ENCODE data around the gene ZNF335.

Gene ZNF335

GRCh38 chr20:45949542-45950329, 22.3 kb downstream of the ZNF335 start:
- DNase-seq: no peak

DNA sequence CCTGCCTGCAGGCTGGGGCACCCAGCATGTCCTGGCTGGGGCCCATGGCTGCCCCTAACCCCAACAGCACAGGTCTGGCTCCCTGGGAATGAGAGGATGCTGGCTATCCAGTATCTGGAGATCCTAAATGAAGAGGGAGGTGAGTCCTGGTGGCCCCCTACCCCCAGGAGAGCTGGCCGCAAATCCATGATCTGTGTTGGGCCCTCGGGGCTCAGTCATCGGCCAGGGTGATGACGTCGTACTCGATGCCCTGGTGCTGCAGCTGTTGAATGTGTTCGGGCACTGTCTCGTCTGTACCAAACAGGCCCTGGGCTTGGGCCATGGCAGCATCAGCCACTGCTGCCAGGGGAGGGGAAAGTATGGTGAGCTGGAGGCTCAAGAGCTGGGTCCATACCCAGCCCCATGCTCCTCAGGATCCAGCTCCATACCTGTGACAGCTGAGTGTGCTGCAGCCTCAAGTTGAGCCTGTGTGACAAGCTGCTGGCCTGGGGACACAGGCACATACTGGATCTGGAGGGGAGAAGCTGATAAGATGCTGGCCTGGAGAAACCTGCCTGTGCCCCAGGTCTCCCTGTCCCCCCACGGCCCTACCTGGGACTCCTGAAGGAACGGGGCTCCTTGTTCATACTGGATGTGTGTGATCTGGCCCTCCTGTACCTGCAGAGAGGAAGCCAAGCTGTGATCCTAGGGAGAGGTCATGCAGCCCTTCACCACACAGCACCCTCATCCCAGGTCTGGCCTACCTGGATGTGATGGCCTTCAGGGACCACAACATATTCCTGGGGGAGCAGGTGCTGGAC, 23.1 kb downstream of the ZNF335 start:
- DNase-seq: no peak

GRCh38 chr20:45948261-45948733, 23.7 kb downstream of the ZNF335 start:
- no peak for DNase-seq

DNA sequence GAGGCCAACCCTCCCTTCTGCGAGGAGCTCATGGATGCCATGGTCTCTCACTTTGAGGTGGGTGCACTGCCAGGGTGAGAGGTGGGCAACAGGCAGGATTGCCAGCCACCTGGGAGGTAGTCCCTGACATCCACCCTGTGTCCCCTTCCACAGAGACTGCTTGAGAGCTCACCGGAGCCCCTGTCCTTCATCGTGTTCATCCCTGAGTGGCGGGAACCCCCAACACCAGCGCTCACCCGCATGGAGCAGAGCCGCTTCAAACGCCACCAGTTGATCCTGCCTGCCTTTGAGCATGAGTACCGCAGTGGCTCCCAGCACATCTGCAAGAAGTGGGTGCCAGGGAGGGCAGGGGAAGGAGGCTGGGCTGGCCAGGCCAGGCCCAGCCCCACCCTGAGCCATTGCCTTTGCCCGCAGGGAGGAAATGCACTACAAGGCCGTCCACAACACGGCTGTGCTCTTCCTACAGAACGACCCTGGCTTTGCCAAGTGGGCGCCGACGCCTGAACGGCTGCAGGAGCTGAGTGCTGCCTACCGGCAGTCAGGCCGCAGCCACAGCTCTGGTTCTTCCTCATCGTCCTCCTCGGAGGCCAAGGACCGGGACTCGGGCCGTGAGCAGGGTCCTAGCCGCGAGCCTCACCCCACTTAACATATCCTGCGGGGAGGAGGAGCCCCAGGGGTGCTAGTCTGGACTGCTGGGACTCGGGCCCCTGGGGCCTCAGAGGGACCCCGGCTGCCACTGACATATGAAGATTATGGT, 24.7 kb downstream of the ZNF335 start:
- DNase-seq: no peak

GRCh38 chr20:45946149-45946970, 25.6 kb downstream of the ZNF335 start:
- no peak for DNase-seq

- no peak for DNase-seq
Observed at GRCh38 chr20:45945678-45946148, 26.3 kb downstream of the ZNF335 start.

- DNase-seq: no peak
Observed at GRCh38 chr20:45944965-45945677, 26.9 kb downstream of the ZNF335 start.

GRCh38 chr20:45944151-45944964, 27.6 kb downstream of the ZNF335 start:
- DNase-seq: no peak

- DNase-seq: no peak
Observed at GRCh38 chr20:45943613-45944012, 28.4 kb downstream of the ZNF335 start.

DNA sequence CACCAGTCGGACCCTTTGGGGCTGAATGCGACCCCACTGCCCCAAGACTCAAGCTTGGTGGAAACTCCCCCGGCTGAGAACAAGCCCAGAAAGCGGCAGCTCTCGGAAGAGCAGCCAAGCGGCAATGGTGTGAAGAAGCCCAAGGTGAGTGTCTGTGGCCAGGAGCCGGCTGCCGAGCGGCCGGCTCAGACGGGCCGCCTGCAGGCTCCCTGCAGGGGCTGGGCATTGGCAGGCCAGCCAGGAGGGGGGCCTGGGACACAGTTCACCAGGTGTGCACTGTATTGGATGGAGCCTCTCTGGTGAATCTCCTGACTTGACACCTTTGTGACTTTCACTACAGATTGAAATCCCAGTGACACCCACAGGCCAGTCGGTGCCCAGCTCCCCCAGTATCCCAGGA, 31.5 kb downstream of the ZNF335 start:
- no peak for DNase-seq

DNA sequence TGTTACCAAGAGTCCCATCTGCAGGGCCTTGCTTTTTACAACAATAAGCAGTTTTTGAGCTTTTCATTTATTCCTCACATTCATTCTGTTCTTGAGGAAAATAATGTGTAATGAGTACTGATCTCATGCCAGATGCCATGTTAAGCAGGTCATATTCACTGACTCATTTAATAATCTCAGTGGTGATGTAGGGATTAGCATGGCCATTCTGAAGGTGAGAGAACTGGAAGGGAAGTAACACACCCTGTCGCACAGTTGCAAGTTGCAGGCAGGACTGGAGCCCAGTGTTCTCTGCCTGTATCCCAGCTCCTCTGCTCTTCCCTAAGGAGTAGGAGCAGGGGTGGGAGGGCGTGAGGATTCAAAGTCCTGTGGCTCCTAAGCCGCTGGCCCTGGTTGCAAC, 31.9 kb downstream of the ZNF335 start:
- DNase-seq: no peak

GRCh38 chr20:45938727-45939438, 33.1 kb downstream of the ZNF335 start:
- no peak for DNase-seq

GRCh38 chr20:45937765-45938164, 34.2 kb downstream of the ZNF335 start:
- DNase-seq: no peak

DNA sequence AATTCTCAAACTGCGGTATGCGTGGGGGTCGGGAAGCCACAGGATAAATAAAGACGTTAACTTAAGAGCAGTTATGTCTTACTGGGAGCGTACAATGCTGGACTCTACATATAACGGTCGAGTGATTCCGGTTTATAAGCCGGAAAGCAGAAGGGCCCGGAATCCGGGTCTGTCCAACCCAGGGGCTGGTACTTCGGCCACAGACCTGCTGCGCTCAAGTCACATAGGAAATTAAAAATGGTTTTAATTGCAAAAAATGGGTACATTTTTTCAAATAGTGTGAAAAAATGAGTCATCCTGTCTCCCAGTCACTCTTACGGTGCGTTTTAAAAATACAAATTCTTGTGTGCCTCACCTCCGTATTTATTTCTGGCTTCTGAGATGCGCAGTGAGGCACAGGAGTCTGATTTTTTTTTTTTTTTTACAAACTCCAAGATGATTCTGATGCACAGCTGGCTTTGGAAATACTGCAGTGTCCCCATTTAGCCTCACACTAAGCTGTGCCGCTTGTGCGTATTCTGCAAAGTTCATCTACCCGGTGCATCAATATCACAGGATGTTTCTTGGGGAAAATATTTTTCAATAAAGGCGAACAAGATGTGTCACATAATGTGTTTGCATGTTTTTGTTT, 36.5 kb downstream of the ZNF335 start:
- no peak for DNase-seq

GRCh38 chr20:45934586-45935415, 37.2 kb downstream of the ZNF335 start, which contains the start of gene PCIF1:
Gene PCIF1 (plus strand): TSS chr20:45934683. CDS start chr20:45939000, 4,317 bp downstream.
- peak; percentile 91 for DNase-seq

DNA sequence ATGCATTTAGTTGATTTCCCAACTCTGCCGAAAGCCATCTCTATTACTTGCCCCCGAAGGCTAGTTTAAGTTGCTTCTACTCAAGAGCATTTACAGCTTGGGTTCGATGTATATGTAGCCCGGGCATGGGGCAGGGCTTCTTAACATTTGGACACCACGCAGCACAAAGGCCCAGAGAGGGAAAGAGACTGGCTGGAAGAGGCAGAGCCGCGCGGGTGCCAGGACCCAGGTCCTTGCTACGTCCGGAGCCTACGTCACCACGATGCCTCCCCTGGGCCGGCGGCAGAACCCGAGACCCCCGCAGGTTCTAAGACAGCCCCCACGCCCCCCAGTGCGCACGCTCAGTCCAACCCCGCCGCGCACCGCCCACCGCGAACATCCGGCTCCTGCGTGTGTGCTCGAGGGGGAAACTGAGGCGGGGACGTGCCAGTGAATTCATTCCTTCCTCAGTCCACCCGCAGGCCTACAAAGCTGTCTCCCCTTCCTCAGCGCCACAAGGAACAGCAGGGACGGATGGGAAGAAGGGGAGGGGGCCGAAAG, 37.9 kb downstream of the ZNF335 start:
- peak; percentile 61 for DNase-seq

DNA sequence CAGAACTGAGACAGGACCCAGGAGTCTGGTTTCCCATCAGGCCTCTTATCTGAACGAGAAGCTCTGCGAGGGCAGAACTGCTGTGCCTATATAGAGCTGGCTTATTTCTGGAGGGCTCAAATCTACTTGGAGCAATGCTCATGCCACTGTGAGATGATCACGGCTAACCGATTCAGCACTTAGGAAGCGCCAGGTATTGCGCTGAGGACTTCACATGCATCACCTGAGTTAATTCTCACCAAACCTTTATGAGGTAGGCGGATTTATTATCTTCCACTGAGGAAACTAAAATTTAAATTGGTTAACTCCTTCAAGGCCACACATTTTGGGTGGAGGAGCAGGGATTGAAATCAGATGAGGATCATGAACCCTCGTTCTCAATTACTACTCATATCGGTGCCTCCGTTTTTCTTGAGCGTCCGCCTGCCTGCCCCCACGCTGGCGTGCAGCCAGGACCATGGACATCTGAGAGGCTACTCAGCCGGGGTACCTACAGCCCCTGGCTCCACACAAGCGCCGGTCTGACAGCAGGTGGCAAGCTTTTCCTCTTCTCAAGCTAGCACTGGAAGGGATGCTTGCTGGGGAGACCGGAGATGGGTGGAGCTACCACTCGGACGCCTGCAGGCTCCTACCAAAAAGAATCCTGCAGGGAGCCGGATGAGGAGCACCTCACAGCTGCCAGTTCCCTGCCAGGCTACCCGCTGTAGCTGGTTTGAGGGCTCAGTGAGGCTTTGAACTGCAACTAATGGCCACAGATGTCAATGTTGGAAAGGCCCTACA, 38.5 kb downstream of the ZNF335 start:
- DNase-seq: peak; percentile 67

All from NCI-H446 treated with DMSO at 0.1 percent for 48 hours (cell line).